DND-41 (cell line): ENCODE data around the gene SETSIP.

ENCODE experiments used
- ATAC-seq: fragments of 200-7000 bp; cut with Tn5 transposase; 3 replicates; pipeline ENCODE4 v1.9.1; 2021; ENCODE audit warnings: low read depth; ENCODE audit not compliant: insufficient read depth
- DNase-seq: peaks from one replicate; pipeline ENCODE4 v3.0.0-alpha.2; 2020
- H2AFZ ChIP-seq: 2 replicates; pipeline ENCODE4 v1.6.0; 2012; ENCODE audit warnings: low read depth, low read length
- H3K27ac ChIP-seq: 2 replicates; pipeline ENCODE4 v1.5.1; 2012; ENCODE audit warnings: low read length, inconsistent platforms
- H3K27me3 ChIP-seq: fragments of 200-600 bp; sonication (generic); 2 replicates; pipeline ENCODE4 v1.6.0; 2012; ENCODE audit warnings: low read length, mild to moderate bottlenecking, inconsistent platforms; ENCODE audit not compliant: insufficient read depth, poor library complexity
- H3K36me3 ChIP-seq: 2 replicates; pipeline ENCODE4 v1.5.1; 2012; ENCODE audit warnings: low read length, inconsistent platforms; ENCODE audit not compliant: insufficient read depth
- H3K4me1 ChIP-seq: 2 replicates; pipeline ENCODE4 v1.5.1; 2012; ENCODE audit warnings: mild to moderate bottlenecking, low read length; ENCODE audit not compliant: insufficient read depth
- H3K4me2 ChIP-seq: 2 replicates; pipeline ENCODE4 v1.6.0; 2012; ENCODE audit warnings: mild to moderate bottlenecking, moderate library complexity, low read length, inconsistent platforms; ENCODE audit not compliant: insufficient read depth
- H3K4me3 ChIP-seq, 2 experiments: fragments of 200-600 bp in 1 of 2; shearing (Covaris generic) in 1 of 2; 2 replicates each; pipeline ENCODE4 v1.5.1; 2012 to 2016; ENCODE audit warnings: inconsistent platforms in 2 of 2, low read length in 2 of 2, mild to moderate bottlenecking in 2 of 2, low read depth in 1 of 2, moderate library complexity in 1 of 2
- H3K79me2 ChIP-seq: 2 replicates; pipeline ENCODE4 v1.6.0; 2012; ENCODE audit warnings: low read length, inconsistent platforms; ENCODE audit not compliant: insufficient read depth
- H3K9ac ChIP-seq: 2 replicates; pipeline ENCODE4 v1.6.0; 2012; ENCODE audit warnings: low read depth, mild to moderate bottlenecking, inconsistent platforms, low read length, moderate library complexity
- H3K9me3 ChIP-seq: 2 replicates; pipeline ENCODE4 v1.5.1; 2012; ENCODE audit warnings: low read length, moderate library complexity, mild to moderate bottlenecking, inconsistent platforms; ENCODE audit not compliant: insufficient read depth, severe bottlenecking
- H4K20me1 ChIP-seq: 2 replicates; pipeline ENCODE4 v1.6.0; 2012; ENCODE audit warnings: low read length; ENCODE audit not compliant: insufficient read depth
- CTCF ChIP-seq: IDR thresholded peaks from 2 replicates; pipeline ENCODE4 v1.5.1; 2012; ENCODE audit warnings: borderline replicate concordance, low read length, moderate library complexity, mild to moderate bottlenecking; ENCODE audit not compliant: poor library complexity, severe bottlenecking; ENCODE audit errors: extremely low read depth
- EZH2 ChIP-seq: IDR thresholded peaks from 3 replicates; pipeline ENCODE4 v1.6.1; 2012; ENCODE audit warnings: borderline replicate concordance, low read depth, mild to moderate bottlenecking, moderate library complexity, low read length, inconsistent platforms; ENCODE audit not compliant: severe bottlenecking

The SETSIP gene

GRCh38 chr1:92108631-92109030 lies 33.4 kb upstream of the SETSIP start:
- DNase-seq (no peak), ATAC-seq (no peak)
- H2AFZ ChIP-seq = no peak overlapping the region
- no peaks in the 10 kb centered on the region for H3K9me3 ChIP-seq
- H4K20me1 ChIP-seq = no peaks in the 10 kb centered on the region
- no peaks in the 10 kb centered on the region for H3K27me3 ChIP-seq
- no peaks in the 10 kb centered on the region for H3K4me1 ChIP-seq
- H3K79me2 ChIP-seq = no peaks in the 10 kb centered on the region
- peaks cover 9% of the 10 kb centered on the region; the same call in 1 of the 2 replicates for H3K36me3 ChIP-seq
- TF ChIP-seq CTCF (no peak), EZH2 (no peak)
- no peak overlapping the region for H3K9ac ChIP-seq
- no peak overlapping the region for H3K27ac ChIP-seq
- no peak overlapping the region for H3K4me2 ChIP-seq
- H3K4me3 ChIP-seq = no peak overlapping the region

GRCh38 chr1:92105546-92106081 lies 30.4 kb upstream of the SETSIP start:
- no peak for ATAC-seq
- DNase-seq = no peak
- Histone ChIP-seq H3K36me3 (peaks cover 9% of the 10 kb centered on the region; the same call in 1 of the 2 replicates), H3K4me2 (no peak overlapping the region), H3K9me3 (no peaks in the 10 kb centered on the region), H3K4me1 (no peaks in the 10 kb centered on the region), H2AFZ (no peak overlapping the region), H3K79me2 (no peaks in the 10 kb centered on the region), H3K27ac (no peak overlapping the region), H3K9ac (no peak overlapping the region), H3K27me3 (no peaks in the 10 kb centered on the region), H4K20me1 (no peaks in the 10 kb centered on the region), H3K4me3 (no peak overlapping the region)
- TF ChIP-seq CTCF (no peak), EZH2 (no peak)

GRCh38 chr1:92096317-92096716 lies 21.1 kb upstream of the SETSIP start:
- DNase-seq = no peak
- no peaks in the 10 kb centered on the region for H3K4me1 ChIP-seq
- no peaks in the 10 kb centered on the region for H3K36me3 ChIP-seq
- no peaks in the 10 kb centered on the region for H3K9me3 ChIP-seq
- no peaks in the 10 kb centered on the region for H3K79me2 ChIP-seq
- no peak overlapping the region for H3K9ac ChIP-seq
- H3K27ac ChIP-seq = no peak overlapping the region
- H3K4me3 ChIP-seq = no peak overlapping the region
- no peak for ATAC-seq
- no peak overlapping the region for H2AFZ ChIP-seq
- no peaks in the 10 kb centered on the region for H4K20me1 ChIP-seq
- no peak overlapping the region for H3K4me2 ChIP-seq
- no peak for TF ChIP-seq CTCF
- no peak for TF ChIP-seq EZH2
- H3K27me3 ChIP-seq = no peaks in the 10 kb centered on the region

GRCh38 chr1:92095874-92096273 lies 20.7 kb upstream of the SETSIP start:
- Histone ChIP-seq H3K9ac (no peak overlapping the region), H3K36me3 (no peaks in the 10 kb centered on the region), H3K27me3 (no peaks in the 10 kb centered on the region), H3K4me2 (no peak overlapping the region), H3K79me2 (no peaks in the 10 kb centered on the region), H3K27ac (no peak overlapping the region), H3K4me1 (no peaks in the 10 kb centered on the region), H2AFZ (no peak overlapping the region), H3K4me3 (no peak overlapping the region), H4K20me1 (no peaks in the 10 kb centered on the region), H3K9me3 (no peaks in the 10 kb centered on the region)
- ATAC-seq (no peak), DNase-seq (no peak)
- no peak for TF ChIP-seq EZH2
- no peak for TF ChIP-seq CTCF
